Activated CD4-positive, alpha-beta T cell treated with anti-CD3 and anti-CD28 coated beads, Interleukin-2, Interleukin-6, amounts not matched to agents 100 ng/mL and 50 ng/mL, durations not matched to agents 16 hours and 8 hours (primary cell): ENCODE data around the gene NPPA.
A peak's percentile ranks its signal among the peaks of the same experiment; 100 is the strongest.

ENCODE experiments used
- DNase-seq: peaks from one replicate; pipeline ENCODE4 v3.0.0-alpha.2; 2020

NPPA gene

GRCh38 chr1:11841245-11842153 is 6.1 kb downstream of the NPPA start:
- no peak for DNase-seq

- no peak for DNase-seq
These were observed 7.6 kb downstream of the NPPA start for GRCh38 chr1:11839727-11840705.

GRCh38 chr1:11838349-11839272 is 9.0 kb downstream of the NPPA start:
- DNase-seq, result peak; percentile 79

DNA sequence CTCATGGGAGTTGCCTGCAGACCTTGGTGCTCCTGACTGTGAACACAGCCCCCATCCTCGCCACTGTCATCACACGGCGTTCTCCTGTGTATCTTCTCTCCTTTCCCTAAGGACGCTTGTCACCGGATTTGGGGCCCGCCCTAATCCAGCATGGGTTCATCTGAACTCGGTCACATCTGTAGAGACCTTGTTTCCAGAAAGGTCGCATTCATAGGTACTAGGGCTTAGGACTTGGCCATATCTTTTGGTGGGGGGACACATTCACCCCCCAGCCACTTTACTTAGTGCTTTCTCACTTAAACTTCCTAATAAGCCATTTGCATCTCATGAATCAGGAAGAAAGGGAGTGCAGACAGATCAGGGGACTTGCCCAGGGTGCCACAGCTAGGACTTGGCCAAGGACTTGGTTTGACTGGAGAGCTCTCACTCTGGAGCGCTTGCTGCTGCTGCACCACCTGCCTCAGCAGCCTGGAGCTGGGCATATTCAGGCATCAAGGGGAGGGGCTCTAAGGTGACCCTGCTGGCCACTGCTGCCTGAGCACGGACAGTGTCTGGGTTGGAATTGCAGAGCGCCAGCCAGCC is 9.7 kb downstream of the NPPA start:
- DNase-seq, result no peak

- no peak for DNase-seq
These were observed 10.4 kb downstream of the NPPA start for GRCh38 chr1:11836955-11837766.

DNA sequence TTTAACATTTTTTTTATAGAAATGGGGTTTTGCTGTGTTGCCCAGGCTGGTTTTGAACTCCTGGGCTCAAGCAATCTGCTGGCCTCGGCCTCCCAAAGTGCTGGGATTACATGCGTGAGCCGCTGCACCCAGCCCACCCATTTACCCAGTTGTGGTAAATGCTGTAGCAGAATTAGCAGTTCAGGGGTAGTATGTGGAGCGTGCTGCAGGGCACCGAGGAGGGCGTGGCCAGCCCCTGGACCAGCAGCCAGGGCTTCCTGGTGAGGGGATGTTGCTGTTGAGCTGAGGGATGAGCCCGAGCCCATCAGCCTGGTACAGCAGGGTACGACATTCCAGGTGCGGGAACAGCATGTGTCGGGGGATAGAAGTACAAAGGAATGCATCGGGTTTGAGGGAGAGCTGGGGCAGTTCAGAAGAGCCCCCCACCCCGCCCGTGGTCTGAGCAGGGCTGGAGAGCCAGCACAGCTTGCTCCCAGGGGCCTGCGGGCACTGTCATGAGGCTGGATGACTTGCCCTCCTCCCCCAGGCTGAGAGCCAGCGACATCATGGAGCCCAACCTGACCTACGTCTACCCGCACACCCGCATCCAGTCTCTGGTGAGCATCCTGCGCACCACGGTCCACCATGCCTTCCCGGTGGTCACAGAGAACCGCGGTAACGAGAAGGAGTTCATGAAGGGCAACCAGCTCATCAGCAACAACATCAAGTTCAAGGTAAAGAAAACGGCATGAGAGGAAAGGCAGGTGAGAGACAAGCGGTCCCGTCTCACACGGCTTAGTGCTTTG is 11.9 kb downstream of the NPPA start:
- DNase-seq, result no peak

GRCh38 chr1:11833900-11834299 is 13.7 kb downstream of the NPPA start:
- DNase-seq, result no peak

DNA sequence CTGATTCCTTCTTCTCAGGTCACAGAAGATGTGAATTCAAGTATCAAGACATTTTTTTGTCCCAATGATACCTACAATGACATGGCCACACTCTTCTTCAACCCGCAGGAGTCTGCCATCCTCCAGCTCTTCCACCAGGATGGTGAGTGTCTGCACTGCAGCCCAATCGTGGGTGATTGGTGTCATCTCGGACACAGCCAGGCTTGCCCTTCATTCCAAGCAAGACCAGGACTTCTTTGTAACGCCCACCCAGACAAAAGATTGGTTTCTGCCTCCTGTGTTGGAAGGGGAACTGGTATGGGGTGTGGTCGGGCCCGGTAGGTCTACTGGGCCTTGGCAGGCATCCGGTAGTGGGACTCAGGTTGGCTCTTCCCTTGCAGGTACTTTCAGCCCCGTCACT is 14.1 kb downstream of the NPPA start:
- no peak for DNase-seq

- DNase-seq, result no peak
These were observed 15.4 kb downstream of the NPPA start for GRCh38 chr1:11831945-11832725.

DNA sequence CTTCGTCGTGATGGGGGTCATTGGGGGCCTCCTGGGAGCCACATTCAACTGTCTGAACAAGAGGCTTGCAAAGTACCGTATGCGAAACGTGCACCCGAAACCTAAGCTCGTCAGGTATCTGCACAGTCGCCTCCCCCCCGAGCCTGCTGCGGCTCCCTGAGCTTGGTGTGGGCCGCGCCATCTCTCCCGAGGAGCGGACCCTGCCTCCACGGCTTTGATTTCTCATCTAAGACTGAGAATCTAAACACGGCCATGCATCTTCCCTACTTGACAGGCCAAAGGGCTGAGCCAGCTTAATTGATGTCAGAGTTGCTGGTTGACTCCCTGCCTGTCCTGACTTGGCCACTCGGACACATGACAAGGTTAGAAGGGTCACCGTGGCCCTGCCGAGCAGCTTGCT is 19.1 kb downstream of the NPPA start:
- DNase-seq, result no peak

DNA sequence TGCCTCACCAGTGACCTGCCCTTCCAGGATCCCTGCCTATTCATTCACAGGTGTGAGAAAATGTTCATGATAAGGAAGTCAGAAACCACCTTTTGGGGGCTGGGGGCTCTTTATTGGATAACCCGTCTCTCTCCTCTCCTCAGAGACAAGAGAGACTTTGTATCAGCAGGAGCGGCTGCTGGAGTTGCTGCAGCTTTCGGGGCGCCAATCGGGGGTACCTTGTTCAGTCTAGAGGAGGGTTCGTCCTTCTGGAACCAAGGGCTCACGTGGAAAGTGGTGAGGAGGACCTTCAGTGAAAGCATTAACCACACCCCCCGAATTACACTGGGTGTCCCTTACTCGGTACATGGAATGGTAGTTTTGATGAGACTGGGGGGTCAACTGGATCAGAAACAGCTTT is 20.6 kb downstream of the NPPA start:
- no peak for DNase-seq

DNA sequence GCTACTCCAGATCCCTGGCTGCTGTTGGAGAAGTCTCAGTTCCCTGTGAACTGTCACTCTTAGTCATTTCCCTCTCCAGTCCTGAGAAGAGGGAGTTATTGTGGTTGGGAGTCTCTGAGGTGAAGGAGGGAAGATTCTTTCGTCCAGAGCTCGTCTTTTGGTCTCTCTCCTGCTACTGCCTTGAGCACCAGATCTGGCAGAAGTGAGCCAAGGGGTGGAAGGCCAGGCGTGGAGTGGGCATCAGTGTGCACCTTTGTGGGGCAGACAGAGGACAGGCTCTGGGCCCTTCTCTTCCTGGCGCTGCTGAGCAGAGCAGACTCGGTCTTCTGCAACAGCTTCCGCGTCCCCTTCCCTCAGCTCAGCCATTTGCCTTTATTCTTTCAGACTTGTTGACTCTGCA is 22.5 kb downstream of the NPPA start:
- no peak for DNase-seq

- DNase-seq, result no peak
These were observed 24.0 kb downstream of the NPPA start for GRCh38 chr1:11823366-11824137.

DNA sequence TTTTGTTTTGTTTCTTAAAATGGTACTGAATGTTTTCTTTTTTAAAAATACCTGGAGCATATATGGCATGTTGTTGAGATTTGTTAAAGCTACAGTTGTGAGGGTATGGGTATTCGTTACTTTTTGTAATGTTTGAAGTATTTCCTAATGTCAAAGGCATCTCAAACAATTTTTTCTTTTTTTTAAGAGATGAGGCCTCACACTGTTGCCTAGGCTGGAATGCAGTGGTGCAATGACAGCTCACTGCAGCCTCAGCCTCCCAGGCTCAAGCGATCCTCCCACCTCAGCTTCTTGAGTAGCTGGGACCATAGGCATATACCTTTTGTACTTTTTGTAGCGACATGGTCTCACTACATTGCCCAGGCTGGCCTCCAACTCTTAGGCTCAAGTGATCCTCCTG is 25.5 kb downstream of the NPPA start:
- DNase-seq, result no peak

DNA sequence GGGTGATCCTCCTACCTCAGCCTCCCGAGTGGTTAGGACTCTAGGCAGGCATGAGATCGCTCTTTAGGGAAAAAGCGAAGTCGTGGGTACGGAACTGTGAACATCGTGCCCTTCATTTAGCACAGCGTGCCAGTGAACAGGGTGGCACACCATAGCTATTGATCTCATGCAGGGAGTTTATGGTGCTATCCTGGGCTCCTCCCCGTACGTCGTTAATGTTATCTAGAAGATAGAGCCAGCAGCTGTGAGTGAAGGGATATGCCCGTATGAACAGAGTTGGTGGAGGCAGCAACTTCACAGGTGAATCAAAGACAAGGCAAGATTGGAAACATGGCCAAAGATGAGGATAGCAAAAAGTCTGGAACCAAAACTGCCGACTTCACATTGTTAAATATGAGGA is 30.4 kb downstream of the NPPA start:
- no peak for DNase-seq

- no peak for DNase-seq
These were observed 34.6 kb downstream of the NPPA start for GRCh38 chr1:11813021-11813420.

- no peak for DNase-seq
These were observed 40.5 kb downstream of the NPPA start for GRCh38 chr1:11807133-11807532.

- DNase-seq, result peak; percentile 20
These were observed 41.2 kb downstream of the NPPA start for GRCh38 chr1:11806307-11806936.
